GM19025 (cell line): ENCODE data around the gene TXNIP.

ENCODE experiments used
- ATAC-seq: cut with Tn5 transposase; IDR thresholded peaks from one replicate; pipeline ENCODE4 v1.9.1; 2021; ENCODE audit warnings: mild to moderate bottlenecking, low read depth, moderate library complexity; ENCODE audit not compliant: unreplicated experiment

The TXNIP gene

GRCh38 chr1:146012703-146013558, 16.6 kb upstream of the TXNIP start:
- ATAC-seq = no peak

GRCh38 chr1:146010126-146010738, 13.9 kb upstream of the TXNIP start:
- ATAC-seq = no peak

GRCh38 chr1:146007489-146008133, 11.2 kb upstream of the TXNIP start:
- no peak for ATAC-seq

GRCh38 chr1:146001709-146002108, 5.3 kb upstream of the TXNIP start:
- no peak for ATAC-seq

- no peak for ATAC-seq
These were observed 3.1 kb upstream of the TXNIP start for GRCh38 chr1:145999321-146000024.

- no peak for ATAC-seq
These were observed 1.3 kb upstream of the TXNIP start for GRCh38 chr1:145997718-145998023.

GRCh38 chr1:145997016-145997717, 788 bp upstream of the TXNIP start:
- no peak for ATAC-seq

- ATAC-seq = no peak
These were observed 381 bp downstream of the TXNIP start for GRCh38 chr1:145995964-145996432.

GRCh38 chr1:145995148-145995881, 1.1 kb downstream of the TXNIP start:
- ATAC-seq = no peak

GRCh38 chr1:145994391-145995120, 1.8 kb downstream of the TXNIP start:
- no peak for ATAC-seq

- ATAC-seq = no peak
These were observed 2.6 kb downstream of the TXNIP start for GRCh38 chr1:145993618-145994390.

- ATAC-seq = no peak
These were observed 3.3 kb downstream of the TXNIP start for GRCh38 chr1:145992958-145993617.

- ATAC-seq = no peak
These were observed 3.9 kb downstream of the TXNIP start for GRCh38 chr1:145992502-145992936.

- ATAC-seq = no peak
These were observed 4.5 kb downstream of the TXNIP start for GRCh38 chr1:145991735-145992412.

GRCh38 chr1:145990249-145990855, 6.0 kb downstream of the TXNIP start:
- ATAC-seq = no peak

GRCh38 chr1:145988773-145989172, 7.6 kb downstream of the TXNIP start:
- ATAC-seq = no peak

GRCh38 chr1:145987926-145988325, 8.5 kb downstream of the TXNIP start:
- ATAC-seq = no peak
